ENCODE data around the gene GALT. TPM values are rescaled to one million over a fixed set of nuclear protein-coding genes. Genes with fewer than 3 reads are reported as not detected.

Gene GALT
- total and polyA plus RNA-seq, 2 of the 13 experiments (the other 11 are each of a cell fraction or from before 2014, with no cell fraction given), result 40.4 to 46.3 TPM

- TF ChIP-seq ZNF460 (CRISPR knock-in tag; IDR thresholded peaks at IDR 0.05; ENCODE audit: borderline replicate concordance) (no peak), ZBTB20 (CRISPR knock-in tag; IDR thresholded peaks at IDR 0.05; ENCODE audit: borderline replicate concordance, low read depth) (no peak; the same call in 1 of the 2 replicates), FOXK2 (IDR thresholded peaks at IDR 0.05) (peak; percentile 66; the same call in 1 of the 2 replicates), KLF15 (CRISPR knock-in tag; IDR thresholded peaks at IDR 0.05; ENCODE audit: borderline replicate concordance) (no peak; the same call in 1 of the 2 replicates), TP53 (CRISPR knock-in tag; conservative IDR thresholded peaks at IDR 0.05) (no peak), EP300 (IDR thresholded peaks at IDR 0.05; ENCODE audit: low read depth in 2 of 2, low read length in 2 of 2) (no peak), EP300 (CRISPR knock-in tag; IDR thresholded peaks at IDR 0.05; ENCODE audit: borderline replicate concordance) (no peak), KDM5B (CRISPR knock-in tag; IDR thresholded peaks at IDR 0.05; ENCODE audit: borderline replicate concordance) (peak; percentile 97), ZNF232 (CRISPR knock-in tag; IDR thresholded peaks at IDR 0.05; ENCODE audit: borderline replicate concordance) (no peak; the same call in 1 of the 2 replicates)
- TF ChIP-seq, protein P1, sequence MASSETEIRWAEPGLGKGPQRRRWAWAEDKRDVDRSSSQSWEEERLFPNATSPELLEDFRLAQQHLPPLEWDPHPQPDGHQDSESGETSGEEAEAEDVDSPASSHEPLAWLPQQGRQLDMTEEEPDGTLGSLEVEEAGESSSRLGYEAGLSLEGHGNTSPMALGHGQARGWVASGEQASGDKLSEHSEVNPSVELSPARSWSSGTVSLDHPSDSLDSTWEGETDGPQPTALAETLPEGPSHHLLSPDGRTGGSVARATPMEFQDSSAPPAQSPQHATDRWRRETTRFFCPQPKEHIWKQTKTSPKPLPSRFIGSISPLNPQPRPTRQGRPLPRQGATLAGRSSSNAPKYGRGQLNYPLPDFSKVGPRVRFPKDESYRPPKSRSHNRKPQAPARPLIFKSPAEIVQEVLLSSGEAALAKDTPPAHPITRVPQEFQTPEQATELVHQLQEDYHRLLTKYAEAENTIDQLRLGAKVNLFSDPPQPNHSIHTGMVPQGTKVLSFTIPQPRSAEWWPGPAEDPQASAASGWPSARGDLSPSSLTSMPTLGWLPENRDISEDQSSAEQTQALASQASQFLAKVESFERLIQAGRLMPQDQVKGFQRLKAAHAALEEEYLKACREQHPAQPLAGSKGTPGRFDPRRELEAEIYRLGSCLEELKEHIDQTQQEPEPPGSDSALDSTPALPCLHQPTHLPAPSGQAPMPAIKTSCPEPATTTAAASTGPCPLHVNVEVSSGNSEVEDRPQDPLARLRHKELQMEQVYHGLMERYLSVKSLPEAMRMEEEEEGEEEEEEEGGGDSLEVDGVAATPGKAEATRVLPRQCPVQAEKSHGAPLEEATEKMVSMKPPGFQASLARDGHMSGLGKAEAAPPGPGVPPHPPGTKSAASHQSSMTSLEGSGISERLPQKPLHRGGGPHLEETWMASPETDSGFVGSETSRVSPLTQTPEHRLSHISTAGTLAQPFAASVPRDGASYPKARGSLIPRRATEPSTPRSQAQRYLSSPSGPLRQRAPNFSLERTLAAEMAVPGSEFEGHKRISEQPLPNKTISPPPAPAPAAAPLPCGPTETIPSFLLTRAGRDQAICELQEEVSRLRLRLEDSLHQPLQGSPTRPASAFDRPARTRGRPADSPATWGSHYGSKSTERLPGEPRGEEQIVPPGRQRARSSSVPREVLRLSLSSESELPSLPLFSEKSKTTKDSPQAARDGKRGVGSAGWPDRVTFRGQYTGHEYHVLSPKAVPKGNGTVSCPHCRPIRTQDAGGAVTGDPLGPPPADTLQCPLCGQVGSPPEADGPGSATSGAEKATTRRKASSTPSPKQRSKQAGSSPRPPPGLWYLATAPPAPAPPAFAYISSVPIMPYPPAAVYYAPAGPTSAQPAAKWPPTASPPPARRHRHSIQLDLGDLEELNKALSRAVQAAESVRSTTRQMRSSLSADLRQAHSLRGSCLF (CRISPR knock-in tag; IDR thresholded peaks at IDR 0.05; ENCODE audit: borderline replicate concordance), result 0 out of 2 replicates have a peak, but pooled peaks have one; percentile 28
- TF ChIP-seq, protein P2, sequence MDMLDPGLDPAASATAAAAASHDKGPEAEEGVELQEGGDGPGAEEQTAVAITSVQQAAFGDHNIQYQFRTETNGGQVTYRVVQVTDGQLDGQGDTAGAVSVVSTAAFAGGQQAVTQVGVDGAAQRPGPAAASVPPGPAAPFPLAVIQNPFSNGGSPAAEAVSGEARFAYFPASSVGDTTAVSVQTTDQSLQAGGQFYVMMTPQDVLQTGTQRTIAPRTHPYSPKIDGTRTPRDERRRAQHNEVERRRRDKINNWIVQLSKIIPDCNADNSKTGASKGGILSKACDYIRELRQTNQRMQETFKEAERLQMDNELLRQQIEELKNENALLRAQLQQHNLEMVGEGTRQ (IDR thresholded peaks at IDR 0.05; ENCODE audit: low read depth, low read length), result no peak
- TF ChIP-seq, protein P2 (CRISPR knock-in tag; IDR thresholded peaks at IDR 0.05; ENCODE audit: borderline replicate concordance), result peak; percentile 22; the same call in 1 of the 2 replicates
- TF ChIP-seq, protein P3, sequence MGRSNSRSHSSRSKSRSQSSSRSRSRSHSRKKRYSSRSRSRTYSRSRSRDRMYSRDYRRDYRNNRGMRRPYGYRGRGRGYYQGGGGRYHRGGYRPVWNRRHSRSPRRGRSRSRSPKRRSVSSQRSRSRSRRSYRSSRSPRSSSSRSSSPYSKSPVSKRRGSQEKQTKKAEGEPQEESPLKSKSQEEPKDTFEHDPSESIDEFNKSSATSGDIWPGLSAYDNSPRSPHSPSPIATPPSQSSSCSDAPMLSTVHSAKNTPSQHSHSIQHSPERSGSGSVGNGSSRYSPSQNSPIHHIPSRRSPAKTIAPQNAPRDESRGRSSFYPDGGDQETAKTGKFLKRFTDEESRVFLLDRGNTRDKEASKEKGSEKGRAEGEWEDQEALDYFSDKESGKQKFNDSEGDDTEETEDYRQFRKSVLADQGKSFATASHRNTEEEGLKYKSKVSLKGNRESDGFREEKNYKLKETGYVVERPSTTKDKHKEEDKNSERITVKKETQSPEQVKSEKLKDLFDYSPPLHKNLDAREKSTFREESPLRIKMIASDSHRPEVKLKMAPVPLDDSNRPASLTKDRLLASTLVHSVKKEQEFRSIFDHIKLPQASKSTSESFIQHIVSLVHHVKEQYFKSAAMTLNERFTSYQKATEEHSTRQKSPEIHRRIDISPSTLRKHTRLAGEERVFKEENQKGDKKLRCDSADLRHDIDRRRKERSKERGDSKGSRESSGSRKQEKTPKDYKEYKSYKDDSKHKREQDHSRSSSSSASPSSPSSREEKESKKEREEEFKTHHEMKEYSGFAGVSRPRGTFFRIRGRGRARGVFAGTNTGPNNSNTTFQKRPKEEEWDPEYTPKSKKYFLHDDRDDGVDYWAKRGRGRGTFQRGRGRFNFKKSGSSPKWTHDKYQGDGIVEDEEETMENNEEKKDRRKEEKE (IDR thresholded peaks at IDR 0.05), result no peak
- TF ChIP-seq, protein P4, sequence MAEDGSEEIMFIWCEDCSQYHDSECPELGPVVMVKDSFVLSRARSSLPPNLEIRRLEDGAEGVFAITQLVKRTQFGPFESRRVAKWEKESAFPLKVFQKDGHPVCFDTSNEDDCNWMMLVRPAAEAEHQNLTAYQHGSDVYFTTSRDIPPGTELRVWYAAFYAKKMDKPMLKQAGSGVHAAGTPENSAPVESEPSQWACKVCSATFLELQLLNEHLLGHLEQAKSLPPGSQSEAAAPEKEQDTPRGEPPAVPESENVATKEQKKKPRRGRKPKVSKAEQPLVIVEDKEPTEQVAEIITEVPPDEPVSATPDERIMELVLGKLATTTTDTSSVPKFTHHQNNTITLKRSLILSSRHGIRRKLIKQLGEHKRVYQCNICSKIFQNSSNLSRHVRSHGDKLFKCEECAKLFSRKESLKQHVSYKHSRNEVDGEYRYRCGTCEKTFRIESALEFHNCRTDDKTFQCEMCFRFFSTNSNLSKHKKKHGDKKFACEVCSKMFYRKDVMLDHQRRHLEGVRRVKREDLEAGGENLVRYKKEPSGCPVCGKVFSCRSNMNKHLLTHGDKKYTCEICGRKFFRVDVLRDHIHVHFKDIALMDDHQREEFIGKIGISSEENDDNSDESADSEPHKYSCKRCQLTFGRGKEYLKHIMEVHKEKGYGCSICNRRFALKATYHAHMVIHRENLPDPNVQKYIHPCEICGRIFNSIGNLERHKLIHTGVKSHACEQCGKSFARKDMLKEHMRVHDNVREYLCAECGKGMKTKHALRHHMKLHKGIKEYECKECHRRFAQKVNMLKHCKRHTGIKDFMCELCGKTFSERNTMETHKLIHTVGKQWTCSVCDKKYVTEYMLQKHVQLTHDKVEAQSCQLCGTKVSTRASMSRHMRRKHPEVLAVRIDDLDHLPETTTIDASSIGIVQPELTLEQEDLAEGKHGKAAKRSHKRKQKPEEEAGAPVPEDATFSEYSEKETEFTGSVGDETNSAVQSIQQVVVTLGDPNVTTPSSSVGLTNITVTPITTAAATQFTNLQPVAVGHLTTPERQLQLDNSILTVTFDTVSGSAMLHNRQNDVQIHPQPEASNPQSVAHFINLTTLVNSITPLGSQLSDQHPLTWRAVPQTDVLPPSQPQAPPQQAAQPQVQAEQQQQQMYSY (CRISPR knock-in tag; IDR thresholded peaks at IDR 0.05), result peak; percentile 25; the same call in 1 of the 2 replicates
Observed at GRCh38 chr9:34637356-34638137, 8.9 kb upstream of the GALT start, which contains the start of gene SIGMAR1 (continued).

Data from HepG2 (cell line).